GM19043 (cell line): ENCODE data around the gene PDE1A.

ENCODE experiments used
- ATAC-seq: cut with Tn5 transposase; IDR thresholded peaks from one replicate; pipeline ENCODE4 v1.9.1; 2021; ENCODE audit warnings: low read depth; ENCODE audit not compliant: unreplicated experiment

The PDE1A gene

GRCh38 chr2:182148344-182148743, 278.5 kb downstream of the PDE1A start:
- no peak for ATAC-seq

GRCh38 chr2:182144776-182145165, 282.1 kb downstream of the PDE1A start:
- ATAC-seq: no peak

- ATAC-seq: no peak
Observed at GRCh38 chr2:182144041-182144775, 282.6 kb downstream of the PDE1A start.

- no peak for ATAC-seq
Observed at GRCh38 chr2:182142062-182142461, 284.8 kb downstream of the PDE1A start.

GRCh38 chr2:182134201-182134600, 292.6 kb downstream of the PDE1A start:
- ATAC-seq: no peak

- no peak for ATAC-seq
Observed at GRCh38 chr2:182133195-182133891, 293.5 kb downstream of the PDE1A start.

GRCh38 chr2:182132605-182133004, 294.2 kb downstream of the PDE1A start:
- ATAC-seq: no peak

GRCh38 chr2:182128821-182129707, 297.8 kb downstream of the PDE1A start:
- no peak for ATAC-seq

GRCh38 chr2:182117196-182117595, 309.6 kb downstream of the PDE1A start:
- no peak for ATAC-seq

GRCh38 chr2:182116774-182117173, 310.1 kb downstream of the PDE1A start:
- no peak for ATAC-seq

- ATAC-seq: no peak
Observed at GRCh38 chr2:182115258-182115657, 311.6 kb downstream of the PDE1A start.

GRCh38 chr2:182113334-182113733, 313.5 kb downstream of the PDE1A start:
- ATAC-seq: no peak

- ATAC-seq: no peak
Observed at GRCh38 chr2:182110347-182110746, 316.5 kb downstream of the PDE1A start.

GRCh38 chr2:182103526-182103925, 323.3 kb downstream of the PDE1A start:
- ATAC-seq: no peak

- peak; percentile 54 for ATAC-seq
Observed at GRCh38 chr2:182101263-182101662, 325.6 kb downstream of the PDE1A start.

- ATAC-seq: no peak
Observed at GRCh38 chr2:182098648-182099047, 328.2 kb downstream of the PDE1A start.

GRCh38 chr2:182097571-182098164, 329.2 kb downstream of the PDE1A start:
- ATAC-seq: no peak

GRCh38 chr2:182090486-182090885, 336.4 kb downstream of the PDE1A start:
- ATAC-seq: no peak
